SK-N-SH treated with all-trans-retinoic acid at 6 μM for 48 hours (cell line): Measurements from ENCODE around the gene TOMM40L.

Experiments
- ATAC-seq: fragments of 200-7000 bp; cut with Tn5 transposase; 3 replicates; pipeline ENCODE4 v1.9.1; 2020; ENCODE audit warnings: mild to moderate bottlenecking, moderate library complexity
- ARNTL ChIP-seq: fragments of 450-650 bp; formaldehyde crosslinking; IDR thresholded peaks from 2 replicates; pipeline ENCODE4 v1.5.0; 2020; ENCODE audit warnings: low read depth, mild to moderate bottlenecking, moderate library complexity, borderline replicate concordance
- BACH2 ChIP-seq: fragments of 250-450 bp; sonication (Bioruptor Pico); IDR thresholded peaks from 2 replicates; pipeline ENCODE4 v1.9.0; 2021; ENCODE audit warnings: mild to moderate bottlenecking, borderline replicate concordance
- CSRNP3 ChIP-seq: fragments of 250-450 bp; sonication (Bioruptor Pico); IDR thresholded peaks from 2 replicates; pipeline ENCODE4 v1.5.1; 2021; ENCODE audit warnings: mild to moderate bottlenecking, moderate library complexity
- ESRRG ChIP-seq: fragments of 250-450 bp; sonication (Bioruptor Pico); IDR thresholded peaks from 2 replicates; pipeline ENCODE4 v1.6.1; 2021; ENCODE audit warnings: mild to moderate bottlenecking
- GLIS3 ChIP-seq: fragments of 250-450 bp; sonication (Bioruptor Pico); IDR thresholded peaks from 2 replicates; pipeline ENCODE4 v1.5.0; 2020; ENCODE audit warnings: mild to moderate bottlenecking, moderate library complexity
- ISL1 ChIP-seq: fragments of 250-450 bp; sonication (Bioruptor Pico); IDR thresholded peaks from 2 replicates; pipeline ENCODE4 v2.1.2; 2022; ENCODE audit warnings: mild to moderate bottlenecking, moderate library complexity
- POU6F1 ChIP-seq: fragments of 250-450 bp; sonication (Bioruptor Pico); IDR thresholded peaks from 2 replicates; pipeline ENCODE4 v1.8.0; 2021; ENCODE audit warnings: low read depth, mild to moderate bottlenecking, moderate library complexity, borderline replicate concordance
- SNAI2 ChIP-seq: fragments of 250-450 bp; sonication (Bioruptor Pico); IDR thresholded peaks from 2 replicates; pipeline ENCODE4 v1.5.0; 2020; ENCODE audit warnings: mild to moderate bottlenecking, moderate library complexity
- TCF4 ChIP-seq: fragments of 250-450 bp; sonication (Bioruptor Pico); IDR thresholded peaks from 2 replicates; pipeline ENCODE4 v1.8.0; 2021; ENCODE audit warnings: mild to moderate bottlenecking, moderate library complexity, borderline replicate concordance
- TSHZ2 ChIP-seq: fragments of 250-450 bp; sonication (Bioruptor Pico); IDR thresholded peaks from 2 replicates; pipeline ENCODE4 v1.5.0; 2020; ENCODE audit warnings: mild to moderate bottlenecking, moderate library complexity
- ZC3H10 ChIP-seq: fragments of 250-450 bp; sonication (Bioruptor Pico); IDR thresholded peaks from 2 replicates; pipeline ENCODE4 v1.5.1; 2021; ENCODE audit warnings: mild to moderate bottlenecking, moderate library complexity
- ZFP3 ChIP-seq: fragments of 250-450 bp; sonication (Bioruptor Pico); IDR thresholded peaks from 2 replicates; pipeline ENCODE4 v1.5.0; 2020; ENCODE audit warnings: mild to moderate bottlenecking, moderate library complexity
- ZFP30 ChIP-seq: fragments of 450-650 bp; formaldehyde crosslinking; IDR thresholded peaks from 2 replicates; pipeline ENCODE4 v1.5.0; 2022; ENCODE audit warnings: mild to moderate bottlenecking, moderate library complexity
- ZNF565 ChIP-seq: fragments of 450-650 bp; formaldehyde crosslinking; conservative IDR thresholded peaks from 2 replicates; pipeline ENCODE4 v1.5.0; 2020; ENCODE audit warnings: low read depth, mild to moderate bottlenecking, moderate library complexity
- ZNF70 ChIP-seq: fragments of 450-650 bp; formaldehyde crosslinking; IDR thresholded peaks from 2 replicates; pipeline ENCODE4 v1.5.0; 2020; ENCODE audit warnings: mild to moderate bottlenecking, moderate library complexity
- ZNF8 ChIP-seq: fragments of 450-650 bp; formaldehyde crosslinking; IDR thresholded peaks from 2 replicates; pipeline ENCODE4 v1.5.0; 2020; ENCODE audit warnings: mild to moderate bottlenecking, moderate library complexity

TOMM40L gene

GRCh38 chr1:161179698-161180097 lies 46.2 kb upstream of the TOMM40L start:
- no peak for ATAC-seq
- TF ChIP-seq ZNF8 (CRISPR knock-in tag) (no peak), ZNF70 (CRISPR knock-in tag) (no peak), GLIS3 (CRISPR knock-in tag) (no peak), ARNTL (CRISPR knock-in tag) (no peak), ZNF565 (CRISPR knock-in tag) (no peak), TSHZ2 (CRISPR knock-in tag) (no peak)

- no peak for TF ChIP-seq ZNF8 (CRISPR knock-in tag)
- TF ChIP-seq ZC3H10 (CRISPR knock-in tag): no peak
- TF ChIP-seq ARNTL (CRISPR knock-in tag): no peak
- TF ChIP-seq POU6F1 (CRISPR knock-in tag): no peak
- no peak for TF ChIP-seq GLIS3 (CRISPR knock-in tag)
- TF ChIP-seq TSHZ2 (CRISPR knock-in tag): no peak
- no peak for TF ChIP-seq ISL1 (CRISPR knock-in tag)
- TF ChIP-seq ZFP30 (CRISPR knock-in tag): no peak
- no peak for TF ChIP-seq ESRRG (CRISPR knock-in tag)
- TF ChIP-seq ZNF565 (CRISPR knock-in tag): no peak
- TF ChIP-seq ZFP3 (CRISPR knock-in tag): no peak
- no peak for TF ChIP-seq SNAI2 (CRISPR knock-in tag)
- TF ChIP-seq CSRNP3 (CRISPR knock-in tag): no peak
- TF ChIP-seq TCF4: no peak
These were observed 45.2 kb upstream of the TOMM40L start for GRCh38 chr1:161180639-161181038.

GRCh38 chr1:161182214-161182613 lies 43.6 kb upstream of the TOMM40L start:
- TF ChIP-seq ZNF8 (CRISPR knock-in tag): no peak
- no peak for TF ChIP-seq BACH2
- TF ChIP-seq GLIS3 (CRISPR knock-in tag): no peak
- no peak for TF ChIP-seq TSHZ2 (CRISPR knock-in tag)
- TF ChIP-seq ZNF565 (CRISPR knock-in tag): no peak
- no peak for TF ChIP-seq SNAI2 (CRISPR knock-in tag)
- no peak for ATAC-seq

More at GRCh38 chr1:161180639-161181038, 45.2 kb upstream of the TOMM40L start:
- ATAC-seq: no peak
